GM10266 (cell line): ENCODE data around the gene ADAMTSL1.

Source experiments
- DNase-seq: peaks from one replicate; pipeline ENCODE4 v3.0.0; 2012; ENCODE audit errors: extremely low spot score
- TF ChIP-seq, protein P1 (sequence below): IDR thresholded peaks from 2 replicates; pipeline ENCODE4 v1.5.1; 2012; ENCODE audit warnings: mild to moderate bottlenecking, low read depth; ENCODE audit not compliant: control insufficient read depth, insufficient read depth; ENCODE audit errors: missing control alignments

Gene ADAMTSL1

DNA sequence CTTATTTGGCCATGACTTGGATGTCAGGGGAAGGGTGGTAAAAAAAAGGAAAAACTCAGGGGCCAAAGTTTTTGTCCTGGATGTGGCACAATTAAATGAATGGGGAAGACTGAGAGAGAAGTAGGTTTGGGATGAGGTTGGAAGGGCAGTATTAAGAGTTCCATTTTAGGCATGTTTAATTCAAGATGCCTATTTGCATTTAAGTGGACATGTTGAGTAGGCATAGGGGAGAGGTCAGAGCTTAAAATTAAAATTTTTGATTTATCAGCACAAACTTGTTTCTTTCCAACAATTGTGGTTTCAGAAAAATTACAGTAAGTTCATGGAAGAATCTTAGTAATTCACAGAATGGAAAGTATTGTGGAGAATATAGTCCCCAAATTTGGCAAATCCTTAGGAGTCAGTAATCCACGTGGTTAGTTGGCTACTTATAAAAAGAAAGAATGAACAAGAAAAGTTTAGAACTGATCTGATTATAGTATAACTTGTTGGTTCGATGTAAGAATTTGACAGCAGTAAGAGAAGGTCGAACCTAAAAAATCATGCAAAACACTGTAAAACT, 293.1 kb downstream of the ADAMTSL1 start:
- no peak for DNase-seq
- TF ChIP-seq, protein P1, sequence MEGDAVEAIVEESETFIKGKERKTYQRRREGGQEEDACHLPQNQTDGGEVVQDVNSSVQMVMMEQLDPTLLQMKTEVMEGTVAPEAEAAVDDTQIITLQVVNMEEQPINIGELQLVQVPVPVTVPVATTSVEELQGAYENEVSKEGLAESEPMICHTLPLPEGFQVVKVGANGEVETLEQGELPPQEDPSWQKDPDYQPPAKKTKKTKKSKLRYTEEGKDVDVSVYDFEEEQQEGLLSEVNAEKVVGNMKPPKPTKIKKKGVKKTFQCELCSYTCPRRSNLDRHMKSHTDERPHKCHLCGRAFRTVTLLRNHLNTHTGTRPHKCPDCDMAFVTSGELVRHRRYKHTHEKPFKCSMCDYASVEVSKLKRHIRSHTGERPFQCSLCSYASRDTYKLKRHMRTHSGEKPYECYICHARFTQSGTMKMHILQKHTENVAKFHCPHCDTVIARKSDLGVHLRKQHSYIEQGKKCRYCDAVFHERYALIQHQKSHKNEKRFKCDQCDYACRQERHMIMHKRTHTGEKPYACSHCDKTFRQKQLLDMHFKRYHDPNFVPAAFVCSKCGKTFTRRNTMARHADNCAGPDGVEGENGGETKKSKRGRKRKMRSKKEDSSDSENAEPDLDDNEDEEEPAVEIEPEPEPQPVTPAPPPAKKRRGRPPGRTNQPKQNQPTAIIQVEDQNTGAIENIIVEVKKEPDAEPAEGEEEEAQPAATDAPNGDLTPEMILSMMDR = no peak

DNA sequence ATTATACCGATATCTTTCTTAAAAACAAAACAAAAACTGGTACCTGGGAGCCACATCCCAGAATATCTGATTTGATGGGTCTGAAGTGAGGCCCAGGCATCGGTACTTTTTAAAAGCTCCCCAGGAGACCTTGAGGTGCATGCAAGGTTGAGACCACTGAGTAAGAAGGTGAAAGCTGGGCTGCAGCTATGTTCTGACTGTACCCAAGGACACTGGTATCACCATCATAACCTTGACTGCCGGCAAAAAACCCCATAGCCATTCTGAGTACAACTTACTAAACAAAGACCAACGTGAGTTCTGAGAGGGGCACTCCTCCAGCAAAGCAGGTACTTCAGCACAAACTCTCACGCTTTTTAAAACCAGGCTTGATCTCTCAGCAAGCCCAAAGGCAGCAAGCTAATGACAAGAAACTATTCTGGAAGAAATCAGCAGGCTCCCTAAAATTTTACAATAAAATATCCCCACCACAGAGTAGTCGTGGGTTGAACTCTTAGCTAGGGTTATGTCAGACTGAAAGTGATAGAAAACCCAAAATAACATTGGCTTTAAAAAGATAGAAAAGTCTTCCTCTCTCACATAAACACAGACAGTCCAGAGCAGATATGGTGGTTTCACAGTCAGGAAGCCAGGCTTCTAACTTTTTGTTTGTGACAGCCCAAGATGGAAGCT, 295.1 kb downstream of the ADAMTSL1 start:
- TF ChIP-seq, protein P1 = no peak
- peak; percentile 58 for DNase-seq

DNA sequence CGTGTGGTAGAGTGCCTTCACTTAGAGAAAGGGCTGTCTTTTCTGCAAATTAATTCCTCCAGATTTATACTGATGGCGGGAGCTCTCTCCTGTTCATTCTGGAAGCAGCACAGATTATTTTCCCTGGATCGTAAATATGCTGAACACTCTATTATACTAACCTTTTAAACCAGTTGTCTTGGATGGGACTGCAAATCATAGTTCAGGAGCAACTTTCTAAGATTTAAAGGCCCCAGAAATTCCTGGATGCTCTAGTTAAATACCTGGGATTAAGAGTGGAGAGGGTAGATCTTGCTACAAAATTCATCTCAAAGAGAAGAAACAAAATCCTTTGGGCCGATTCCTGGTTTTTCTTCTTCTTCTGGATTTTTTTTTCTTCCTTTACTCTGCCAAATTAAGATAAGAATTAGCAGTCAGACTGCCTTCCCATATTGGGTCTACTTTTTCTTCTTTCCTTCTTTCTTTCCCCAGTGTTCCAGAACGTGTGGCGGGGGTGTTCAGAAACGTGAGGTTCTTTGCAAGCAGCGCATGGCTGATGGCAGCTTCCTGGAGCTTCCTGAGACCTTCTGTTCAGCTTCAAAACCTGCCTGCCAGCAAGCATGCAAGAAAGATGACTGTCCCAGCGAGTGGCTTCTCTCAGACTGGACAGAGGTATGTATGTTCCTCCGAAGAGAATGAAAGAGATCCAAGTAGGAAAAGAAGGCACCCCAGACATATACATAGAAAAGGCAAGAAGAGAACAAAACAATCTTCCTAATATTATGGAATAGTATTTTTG, 296.4 kb downstream of the ADAMTSL1 start:
- DNase-seq = no peak
- TF ChIP-seq, protein P1 = no peak

DNA sequence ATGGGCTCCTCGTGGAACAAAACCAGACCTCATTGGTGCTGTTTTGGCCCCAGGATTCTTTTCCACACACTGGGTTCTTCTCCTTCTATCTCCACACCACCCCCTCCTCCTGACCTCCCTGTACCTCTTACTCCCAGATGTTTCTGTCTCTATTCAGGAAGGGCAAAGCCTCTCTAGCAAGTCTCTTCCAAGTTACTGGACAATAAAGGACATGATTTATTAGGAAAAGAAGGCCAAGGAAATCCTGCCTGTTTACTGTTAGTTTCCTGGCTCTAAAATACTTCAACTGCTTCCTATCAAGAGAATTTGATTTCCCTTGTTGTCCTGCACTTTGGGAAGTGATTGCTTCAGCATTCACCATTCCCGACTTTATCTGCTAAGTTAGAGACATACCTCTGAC, 297.1 kb downstream of the ADAMTSL1 start:
- no peak for DNase-seq
- TF ChIP-seq, protein P1 = no peak

- TF ChIP-seq, protein P1 = no peak
- DNase-seq = no peak
Measured at GRCh38 chr9:18771763-18772162, 297.8 kb downstream of the ADAMTSL1 start.

- no peak for DNase-seq
- TF ChIP-seq, protein P1 = no peak
Measured at GRCh38 chr9:18775241-18775640, 301.3 kb downstream of the ADAMTSL1 start.

GRCh38 chr9:18775930-18776329, 302.0 kb downstream of the ADAMTSL1 start:
- DNase-seq = no peak
- TF ChIP-seq, protein P1 = no peak
